Right lobe of liver (tissue), 4 donors: ENCODE measurements around the gene RNF40.

ENCODE experiments used
- CTCF ChIP-seq, 4 donors: fragments of 200-600 bp in 3 of 4; fragments of 450-650 bp in 1 of 4; IDR thresholded peaks; one replicate each; pipeline versions ENCODE4 v1.5.1 to v1.8.0; 2016 to 2022; ENCODE audit warnings: antibody characterized with exemption in 4 of 4, mild to moderate bottlenecking in 2 of 4
- POLR2A ChIP-seq: fragments of 450-650 bp; IDR thresholded peaks from one replicate; pipeline ENCODE4 v1.6.1; 2017; ENCODE audit warnings: antibody characterized with exemption, mild to moderate bottlenecking
- donor health status: DM: no; HTN: no; CAD: no.
- donor health status: DM: no; HTN: no; CAD: no.
- donor health status: DM: no; HTN: yes; CAD: no.

GRCh38 chr16:30782486-30783279 lies 20.6 kb downstream of the RNF40 start:
- TF ChIP-seq CTCF (IDR thresholded peaks at IDR 0.05), result no peak
- TF ChIP-seq POLR2A, result no peak
